GM18520 (cell line): ENCODE measurements around the gene LRBA.

ENCODE experiments used
- ATAC-seq: cut with Tn5 transposase; IDR thresholded peaks from one replicate; pipeline ENCODE4 v1.9.1; 2021; ENCODE audit not compliant: unreplicated experiment

Gene LRBA

DNA sequence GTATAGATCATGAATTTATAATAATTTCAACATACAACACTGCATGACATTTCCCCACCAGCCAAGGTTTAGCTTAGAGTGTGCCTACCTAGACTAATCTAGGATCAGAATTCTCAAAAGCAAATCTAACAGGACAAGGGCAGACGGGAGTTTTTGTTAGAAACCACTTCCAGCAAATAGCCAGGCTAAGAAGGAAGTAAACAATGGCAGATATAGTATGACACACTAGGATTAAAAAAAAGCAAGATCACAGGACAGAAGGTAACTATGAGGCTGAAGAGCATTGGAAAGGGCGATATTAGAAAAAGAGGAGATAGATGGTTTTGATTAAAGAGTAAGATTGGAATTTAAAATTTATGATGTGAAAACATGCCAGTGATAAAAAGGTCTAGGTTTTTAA is 124.8 kb downstream of the LRBA start:
- ATAC-seq: no peak

- ATAC-seq: no peak
These were observed 125.8 kb downstream of the LRBA start for GRCh38 chr4:150889306-150889705.

GRCh38 chr4:150888625-150889024 is 126.5 kb downstream of the LRBA start:
- no peak for ATAC-seq

DNA sequence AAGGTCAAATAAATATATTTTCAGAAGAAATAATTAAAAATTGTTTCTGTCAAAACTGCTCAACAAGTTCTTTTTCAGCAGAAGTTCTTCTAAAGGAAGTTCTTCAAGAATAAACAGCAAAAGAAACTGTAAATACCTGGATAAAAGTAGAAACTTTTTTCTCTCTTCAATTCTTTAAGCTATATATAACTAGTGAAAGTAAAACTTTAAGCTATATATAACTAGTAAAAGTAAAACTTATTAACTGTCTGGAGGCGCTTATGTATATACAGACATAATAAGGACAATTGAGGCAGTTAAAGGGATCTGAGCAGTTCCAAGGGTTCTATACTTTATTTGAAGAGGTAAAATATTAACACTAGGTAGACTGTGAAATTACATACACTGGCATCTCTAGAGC is 126.9 kb downstream of the LRBA start:
- no peak for ATAC-seq

GRCh38 chr4:150886597-150886996 is 128.5 kb downstream of the LRBA start:
- no peak for ATAC-seq

DNA sequence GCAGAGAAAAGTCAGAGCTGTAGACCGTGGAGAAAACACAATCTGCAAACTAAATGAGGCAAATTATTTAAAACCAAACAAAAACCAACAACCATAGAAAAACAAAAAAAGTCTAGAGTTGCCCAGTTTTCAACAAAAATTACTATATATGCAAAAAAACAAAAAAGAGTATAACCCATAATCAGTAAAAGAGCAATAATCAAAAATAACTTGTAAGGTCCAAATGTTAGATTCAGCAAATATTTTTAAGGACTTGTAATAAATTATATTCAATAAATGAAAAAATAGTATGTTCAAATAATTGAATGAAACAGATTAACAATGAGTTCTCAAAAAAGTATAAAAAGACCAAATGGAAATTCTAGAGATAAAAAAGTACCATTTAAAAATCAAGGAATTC is 130.5 kb downstream of the LRBA start:
- ATAC-seq: no peak

DNA sequence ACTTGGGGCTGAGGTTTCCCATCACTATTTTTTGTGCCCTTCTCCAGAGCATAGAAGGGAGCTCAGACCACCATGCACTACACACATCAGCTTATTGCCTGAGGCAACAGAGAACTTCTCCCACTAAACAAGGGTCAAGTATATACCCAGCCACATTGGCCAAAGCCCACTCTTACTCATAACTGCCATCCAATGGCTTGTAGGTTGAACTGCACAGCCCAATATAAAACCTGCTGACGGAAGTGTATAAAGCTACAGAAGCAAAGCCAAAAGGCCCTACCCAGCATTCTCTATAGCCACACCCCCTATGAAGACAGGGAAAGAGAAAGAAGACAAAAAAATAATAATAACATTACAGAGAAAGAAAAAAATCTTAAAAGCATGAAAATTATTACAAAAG is 139.7 kb downstream of the LRBA start:
- no peak for ATAC-seq

- no peak for ATAC-seq
These were observed 140.5 kb downstream of the LRBA start for GRCh38 chr4:150874338-150875226.

GRCh38 chr4:150867148-150867547 is 147.9 kb downstream of the LRBA start:
- peak; percentile 80 for ATAC-seq

- ATAC-seq: no peak
These were observed 151.6 kb downstream of the LRBA start for GRCh38 chr4:150863456-150863855.

GRCh38 chr4:150862829-150863228 is 152.3 kb downstream of the LRBA start:
- no peak for ATAC-seq

GRCh38 chr4:150859453-150859852 is 155.6 kb downstream of the LRBA start:
- no peak for ATAC-seq

DNA sequence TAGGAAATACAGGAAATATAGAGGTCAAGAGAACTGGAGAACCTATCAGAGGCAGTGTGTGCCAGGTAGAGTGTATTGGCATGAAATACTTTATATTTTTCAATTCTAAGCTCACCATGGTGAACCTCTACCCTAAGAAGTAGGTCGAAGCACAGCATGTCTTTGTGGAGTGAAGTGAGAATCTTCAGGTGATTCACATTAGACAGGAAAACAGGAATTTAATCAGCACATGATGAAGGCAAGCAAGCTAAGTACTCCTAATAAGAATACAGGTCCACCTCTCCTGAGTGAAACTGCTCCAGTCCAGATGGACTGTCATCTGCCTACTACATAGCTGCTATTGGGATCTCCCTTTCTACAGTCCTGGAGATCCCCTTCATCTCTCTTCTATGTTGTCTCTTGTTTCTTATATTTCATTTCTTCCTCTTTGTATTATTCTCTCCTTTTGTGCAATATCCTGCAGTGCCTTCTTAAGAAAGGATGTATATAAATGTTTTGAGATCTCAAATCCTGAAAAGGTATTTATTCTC is 159.0 kb downstream of the LRBA start:
- ATAC-seq: peak; percentile 61

DNA sequence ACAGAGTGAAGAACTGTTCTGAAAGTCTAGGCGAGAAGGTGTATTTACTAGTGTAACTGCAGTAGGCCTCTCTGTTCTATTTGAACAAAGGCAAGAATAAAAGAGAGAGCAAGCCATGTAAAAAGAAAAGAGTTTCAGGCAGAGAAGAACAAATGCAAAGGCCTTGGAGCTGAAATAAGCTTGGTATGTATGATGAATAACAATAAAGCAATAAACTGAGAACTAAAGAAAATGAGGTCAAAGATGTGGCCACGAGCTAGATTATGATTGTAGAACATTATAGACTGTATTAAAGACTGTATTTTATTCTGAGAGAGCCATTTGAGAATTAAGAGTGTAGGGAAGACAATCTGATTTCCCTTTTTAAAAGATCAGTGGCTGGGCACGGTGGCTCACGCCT is 160.5 kb downstream of the LRBA start:
- ATAC-seq: no peak

DNA sequence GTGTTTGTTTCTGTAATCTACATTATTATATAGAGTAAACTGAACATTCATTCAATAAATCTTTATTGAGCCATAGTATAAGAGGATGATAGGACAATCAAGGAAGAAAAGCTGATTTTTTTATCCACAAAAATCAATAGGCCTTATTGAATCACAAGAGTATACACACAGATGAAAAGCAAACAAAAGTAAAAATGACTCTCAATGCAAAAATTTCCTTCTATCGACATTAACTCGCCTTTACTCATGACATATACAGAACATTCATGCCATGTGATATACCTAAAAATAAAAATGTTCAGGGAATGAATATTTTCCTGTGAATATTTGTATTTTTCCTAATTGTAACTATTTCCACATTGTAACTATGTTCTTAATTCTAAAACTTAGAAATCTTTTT is 161.2 kb downstream of the LRBA start:
- no peak for ATAC-seq

DNA sequence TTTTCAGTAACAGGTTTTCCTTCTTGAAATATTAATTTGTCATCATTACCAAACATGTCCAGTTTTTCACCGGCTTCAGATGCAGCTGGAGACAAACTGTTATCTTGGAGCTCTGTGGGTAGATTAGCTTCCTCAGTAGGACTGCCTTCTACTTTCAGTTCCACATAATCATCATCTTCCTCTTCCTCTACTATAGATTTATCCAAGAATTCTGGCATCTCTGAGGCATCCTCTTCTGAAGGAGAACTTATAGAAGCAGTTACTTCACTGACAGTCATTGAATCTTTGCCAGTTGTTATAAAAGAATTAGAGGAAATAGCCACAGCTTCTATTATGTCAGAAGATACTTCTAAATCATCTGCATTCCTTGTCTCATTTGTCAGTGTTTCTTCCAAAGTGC is 162.9 kb downstream of the LRBA start:
- no peak for ATAC-seq

DNA sequence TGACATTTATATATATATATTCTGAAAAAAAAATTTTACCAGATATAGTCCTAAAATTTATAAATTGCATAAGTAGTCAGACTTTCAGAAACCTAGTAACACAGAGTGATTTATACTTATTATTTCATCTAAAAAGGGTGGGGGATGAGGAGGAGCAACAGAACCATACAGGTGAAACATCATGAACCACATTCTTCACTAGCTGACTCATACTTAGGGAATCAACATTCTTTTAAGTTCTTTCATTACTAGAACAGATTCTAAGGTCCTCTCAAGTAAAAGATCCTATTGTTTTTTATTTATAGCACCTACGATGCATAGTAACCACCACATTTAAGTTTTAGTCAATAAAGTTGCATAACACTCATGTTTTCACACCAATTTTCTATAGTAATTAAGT is 166.1 kb downstream of the LRBA start:
- ATAC-seq: no peak

DNA sequence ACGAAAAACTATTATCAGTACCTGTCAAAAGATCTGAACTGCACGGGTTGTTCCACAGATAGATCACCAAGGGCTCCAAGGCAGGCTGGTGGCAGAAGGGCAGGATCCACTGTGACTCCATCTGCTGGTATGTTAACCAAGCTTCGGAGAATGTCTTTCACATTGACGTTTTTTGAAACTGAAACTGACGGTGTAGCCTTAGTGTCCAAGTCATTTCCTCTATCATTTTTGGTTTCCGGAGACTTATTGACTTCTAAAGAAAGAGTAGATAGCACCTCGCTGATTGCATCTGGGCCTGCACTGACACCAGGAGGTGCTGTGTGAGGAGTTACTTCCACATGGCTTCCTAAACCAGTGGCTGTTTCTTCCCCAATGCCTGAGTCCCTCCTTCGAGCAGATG is 186.9 kb downstream of the LRBA start:
- peak; percentile 97 for ATAC-seq

- ATAC-seq: no peak
These were observed 187.9 kb downstream of the LRBA start for GRCh38 chr4:150827226-150827625.

GRCh38 chr4:150826306-150826705 is 188.8 kb downstream of the LRBA start:
- ATAC-seq: no peak

GRCh38 chr4:150822407-150822806 is 192.7 kb downstream of the LRBA start:
- no peak for ATAC-seq

GRCh38 chr4:150821641-150822040 is 193.4 kb downstream of the LRBA start:
- no peak for ATAC-seq

GRCh38 chr4:150820409-150820808 is 194.7 kb downstream of the LRBA start:
- no peak for ATAC-seq
